ENCODE data around the gene MAN1C1. TPM values are rescaled to one million over a fixed set of nuclear protein-coding genes. Genes with fewer than 3 reads are reported as not detected.

The MAN1C1 gene
- total RNA-seq, 4 donors from 2014 or later, result 5.0 to 31.1 (median 7.9) TPM

GRCh38 chr1:25755475-25756125 lies 139.0 kb downstream of the MAN1C1 start:
- TF ChIP-seq POLR2A (IDR thresholded peaks at IDR 0.05), result no peak
- TF ChIP-seq CTCF (IDR thresholded peaks at IDR 0.05), result no peak
- H3K4me3 ChIP-seq, result no peak overlapping the region
- no peaks in the 10 kb centered on the region for H3K36me3 ChIP-seq
- H3K9me3 ChIP-seq, result no peaks in the 10 kb centered on the region
- H3K27ac ChIP-seq, result no peak overlapping the region
- intact Hi-C loops (cut with DNase I; ENCODE audit: low total_unique reads), result no loop called here
- no peak for DNase-seq
- H3K4me1 ChIP-seq, result no peaks in the 10 kb centered on the region
- H3K27me3 ChIP-seq, result no peaks in the 10 kb centered on the region

- DNase-seq, result no peak
- no peaks in the 10 kb centered on the region for H3K27me3 ChIP-seq
- intact Hi-C loops (cut with DNase I; ENCODE audit: low total_unique reads), result no loop called here
- no peaks in the 10 kb centered on the region for H3K36me3 ChIP-seq
- no peak overlapping the region for H3K4me3 ChIP-seq
- no peak overlapping the region for H3K27ac ChIP-seq
- H3K4me1 ChIP-seq, result no peaks in the 10 kb centered on the region
- no peak for TF ChIP-seq CTCF (IDR thresholded peaks at IDR 0.05)
- H3K9me3 ChIP-seq, result no peaks in the 10 kb centered on the region
Measured at GRCh38 chr1:25756215-25756614, 139.6 kb downstream of the MAN1C1 start.

DNA sequence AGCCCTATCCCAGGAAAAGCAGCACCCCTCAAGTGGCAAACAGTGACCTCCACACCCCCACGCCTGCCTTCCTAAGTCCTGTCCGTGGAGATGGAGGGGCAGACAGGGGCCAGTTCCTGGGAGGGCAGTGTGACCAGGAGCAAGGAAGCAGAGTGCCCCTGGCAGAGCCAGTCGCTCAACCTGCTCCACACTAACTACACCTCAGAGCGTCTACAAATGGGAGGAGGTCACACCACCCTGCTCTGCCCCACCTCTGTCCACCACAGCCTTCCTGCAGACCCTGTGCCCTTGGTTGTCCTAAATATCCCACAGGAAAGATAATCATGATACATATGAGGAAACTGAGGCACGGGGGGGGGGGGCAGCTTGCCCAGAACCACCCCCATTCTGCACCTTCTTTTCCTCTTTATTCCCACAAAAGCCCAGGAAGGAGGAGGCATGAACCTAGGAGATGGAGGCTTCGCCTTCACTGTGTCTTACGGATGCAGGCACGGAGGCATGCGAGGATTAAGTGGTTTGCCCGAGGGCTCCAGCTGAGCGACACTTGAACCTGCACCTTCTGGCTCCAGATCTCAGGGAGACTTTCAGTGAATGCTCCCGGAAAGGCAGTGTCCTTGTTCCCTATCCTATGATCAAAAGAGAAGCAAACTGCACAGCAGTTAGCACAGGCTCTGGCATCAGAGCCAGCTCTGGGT lies 140.7 kb downstream of the MAN1C1 start:
- no peak for DNase-seq
- no peak overlapping the region for H3K27ac ChIP-seq
- H3K36me3 ChIP-seq, result no peaks in the 10 kb centered on the region
- H3K27me3 ChIP-seq, result no peaks in the 10 kb centered on the region
- intact Hi-C loops (cut with DNase I; ENCODE audit: low total_unique reads), result no loop called here
- no peaks in the 10 kb centered on the region for H3K4me1 ChIP-seq
- TF ChIP-seq CTCF (IDR thresholded peaks at IDR 0.05), result no peak
- TF ChIP-seq POLR2A (IDR thresholded peaks at IDR 0.05), result no peak
- no peaks in the 10 kb centered on the region for H3K9me3 ChIP-seq
- H3K4me3 ChIP-seq, result no peak overlapping the region

GRCh38 chr1:25757846-25758185 lies 141.2 kb downstream of the MAN1C1 start:
- intact Hi-C loops (cut with DNase I; ENCODE audit: low total_unique reads), result no loop called here
- Histone ChIP-seq H3K9me3 (no peaks in the 10 kb centered on the region), H3K27me3 (no peaks in the 10 kb centered on the region), H3K27ac (no peak overlapping the region), H3K4me3 (no peak overlapping the region), H3K36me3 (no peaks in the 10 kb centered on the region), H3K4me1 (no peaks in the 10 kb centered on the region)
- no peak for TF ChIP-seq POLR2A (IDR thresholded peaks at IDR 0.05)
- no peak for TF ChIP-seq CTCF (IDR thresholded peaks at IDR 0.05)
- no peak for DNase-seq

DNA sequence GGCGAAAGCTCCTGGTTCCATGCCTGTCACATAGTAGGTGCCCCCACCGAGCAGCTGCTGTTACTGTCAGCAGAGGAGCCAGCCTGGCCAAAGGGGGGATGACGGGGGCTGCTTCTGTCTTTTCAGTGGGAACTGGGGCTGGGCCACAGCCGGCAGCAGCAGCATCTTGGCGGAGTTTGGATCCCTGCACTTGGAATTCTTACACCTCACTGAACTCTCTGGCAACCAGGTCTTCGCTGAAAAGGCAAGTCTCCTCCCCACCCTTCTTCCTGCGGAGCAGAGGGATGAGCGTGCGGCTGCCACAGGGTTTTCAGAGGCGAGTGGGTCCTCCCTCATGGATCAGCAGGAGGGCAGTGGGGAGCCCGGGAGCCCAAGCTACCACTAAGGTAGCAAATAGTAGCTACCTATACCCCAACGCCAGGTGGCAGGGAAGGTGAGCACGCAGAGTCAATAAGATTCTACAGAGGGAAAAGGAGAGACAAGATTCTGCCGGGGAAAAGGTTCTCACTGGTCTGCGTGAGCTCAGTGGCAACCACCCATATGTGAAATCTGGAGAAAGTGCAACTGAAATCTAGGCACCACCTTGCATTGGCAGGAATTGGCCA lies 142.0 kb downstream of the MAN1C1 start:
- intact Hi-C loops (cut with DNase I; ENCODE audit: low total_unique reads), result no loop called here
- no peak for DNase-seq
- no peaks in the 10 kb centered on the region for H3K36me3 ChIP-seq
- no peaks in the 10 kb centered on the region for H3K27me3 ChIP-seq
- H3K27ac ChIP-seq, result no peak overlapping the region
- H3K9me3 ChIP-seq, result no peaks in the 10 kb centered on the region
- no peak for TF ChIP-seq POLR2A (IDR thresholded peaks at IDR 0.05)
- TF ChIP-seq CTCF (IDR thresholded peaks at IDR 0.05), result no peak
- H3K4me1 ChIP-seq, result no peaks in the 10 kb centered on the region
- no peak overlapping the region for H3K4me3 ChIP-seq

All from uterus (tissue), 4 donors.